ENCODE results near the gene PTPRN2. TPM values are rescaled to one million over a fixed set of nuclear protein-coding genes. Genes with fewer than 3 reads are reported as not detected.

The PTPRN2 gene
- total and polyA plus RNA-seq, 9 of the 15 experiments (the other 6 are each of a cell fraction or from before 2014, with no cell fraction given): not detected

DNA sequence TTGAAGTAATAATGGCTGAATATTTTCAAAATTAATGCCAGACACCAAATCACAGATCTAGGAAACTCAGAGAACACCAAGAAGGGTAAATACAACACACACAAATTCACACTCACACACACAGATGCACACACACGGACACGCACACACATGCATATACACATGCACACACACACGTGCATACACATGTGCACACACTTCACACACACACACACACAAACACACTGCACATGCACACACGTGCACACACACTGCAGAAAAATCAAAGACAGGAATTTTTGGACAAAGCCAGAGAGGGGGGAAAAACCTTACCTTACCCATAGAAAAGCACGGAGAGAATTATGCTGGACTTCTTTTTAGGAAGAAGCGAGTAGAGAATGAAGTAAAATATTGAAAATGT, 547.4 kb downstream of the PTPRN2 start (continued):
- TF ChIP-seq, protein P1, sequence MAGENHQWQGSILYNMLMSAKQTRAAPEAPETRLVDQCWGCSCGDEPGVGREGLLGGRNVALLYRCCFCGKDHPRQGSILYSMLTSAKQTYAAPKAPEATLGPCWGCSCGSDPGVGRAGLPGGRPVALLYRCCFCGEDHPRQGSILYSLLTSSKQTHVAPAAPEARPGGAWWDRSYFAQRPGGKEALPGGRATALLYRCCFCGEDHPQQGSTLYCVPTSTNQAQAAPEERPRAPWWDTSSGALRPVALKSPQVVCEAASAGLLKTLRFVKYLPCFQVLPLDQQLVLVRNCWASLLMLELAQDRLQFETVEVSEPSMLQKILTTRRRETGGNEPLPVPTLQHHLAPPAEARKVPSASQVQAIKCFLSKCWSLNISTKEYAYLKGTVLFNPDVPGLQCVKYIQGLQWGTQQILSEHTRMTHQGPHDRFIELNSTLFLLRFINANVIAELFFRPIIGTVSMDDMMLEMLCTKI (IDR thresholded peaks at IDR 0.05; ENCODE audit: partially characterized antibody): no peak

DNA sequence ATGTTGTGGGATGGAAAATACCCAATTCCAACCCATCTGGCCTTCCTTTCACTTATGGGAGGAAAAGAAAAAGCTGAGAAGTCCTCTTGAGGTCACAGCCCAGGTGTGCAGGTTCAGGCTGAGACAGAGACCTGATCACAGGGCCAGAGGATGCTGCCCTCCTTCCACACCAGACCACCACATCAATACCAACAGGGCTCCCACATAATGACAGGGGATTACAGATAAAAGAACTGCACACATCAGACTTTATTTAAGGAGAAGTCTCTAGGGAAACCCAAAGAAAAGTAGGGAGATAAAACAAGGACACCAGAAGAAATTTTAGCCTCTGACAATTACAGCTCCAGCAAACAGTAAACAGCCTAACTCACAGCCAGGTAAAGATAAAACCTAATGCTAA, 548.4 kb downstream of the PTPRN2 start:
- H3K27me3 ChIP-seq (ENCODE audit: control insufficient read depth in 2 of 2, insufficient read depth in 2 of 2, low read length in 2 of 2): peaks cover 5 to 22% of the 10 kb centered on the region in 2 experiments; a peak in 3 of 5 replicates
- DNase-seq (ENCODE audit: extremely low read depth in 1 of 4, low spot score in 3 of 4) (no peak), FAIRE-seq (no peak), ATAC-seq (no peak)
- no peaks in the 10 kb centered on the region for H4K20me1 ChIP-seq (replicated peaks; ENCODE audit: control insufficient read depth, insufficient read depth, low read length)
- H3K4me3 ChIP-seq: no peak overlapping the region
- no peaks in the 10 kb centered on the region for H3K9me3 ChIP-seq (replicated peaks; ENCODE audit: control insufficient read depth, insufficient read depth, low read depth, low read length)
- H3K27ac ChIP-seq (ENCODE audit: extremely low read depth, low read depth, low read length): no peak overlapping the region
- no peaks in the 10 kb centered on the region for H3K4me1 ChIP-seq (replicated peaks in 1 of 2; ENCODE audit: control insufficient read depth in 2 of 2, insufficient read depth in 2 of 2, low read length in 2 of 2)
- no TSS peak for BruUV-seq (replicated peaks)
- intact Hi-C loops (cut with micrococcal nuclease): no loop called here
- no peaks in the 10 kb centered on the region for H3K36me3 ChIP-seq (ENCODE audit: control insufficient read depth, insufficient read depth, low read length)
- H3K9me1 ChIP-seq (ENCODE audit: control insufficient read depth, insufficient read depth, low read length): no peaks in the 10 kb centered on the region
- ChIA-PET POLR2A (no interaction called here), CTCF (ENCODE audit: low intra/inter-chr PET ratio) (no interaction called here)
- no peak for TF ChIP-seq ZKSCAN3 (CRISPR knock-in tag; IDR thresholded peaks at IDR 0.05)
- TF ChIP-seq, protein P2, sequence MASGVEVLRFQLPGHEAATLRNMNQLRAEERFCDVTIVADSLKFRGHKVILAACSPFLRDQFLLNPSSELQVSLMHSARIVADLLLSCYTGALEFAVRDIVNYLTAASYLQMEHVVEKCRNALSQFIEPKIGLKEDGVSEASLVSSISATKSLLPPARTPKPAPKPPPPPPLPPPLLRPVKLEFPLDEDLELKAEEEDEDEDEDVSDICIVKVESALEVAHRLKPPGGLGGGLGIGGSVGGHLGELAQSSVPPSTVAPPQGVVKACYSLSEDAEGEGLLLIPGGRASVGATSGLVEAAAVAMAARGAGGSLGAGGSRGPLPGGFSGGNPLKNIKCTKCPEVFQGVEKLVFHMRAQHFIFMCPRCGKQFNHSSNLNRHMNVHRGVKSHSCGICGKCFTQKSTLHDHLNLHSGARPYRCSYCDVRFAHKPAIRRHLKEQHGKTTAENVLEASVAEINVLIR (CRISPR knock-in tag; IDR thresholded peaks at IDR 0.05): no peak
- TF ChIP-seq TEAD1 (CRISPR knock-in tag; IDR thresholded peaks at IDR 0.05): no peak
- no peak overlapping the region for H2AFZ ChIP-seq (ENCODE audit: low read depth, low read length)
- H3K79me2 ChIP-seq (ENCODE audit: control insufficient read depth, insufficient read depth, low read length): no peaks in the 10 kb centered on the region
- in situ Hi-C loops (cut with MboI): no loop called here
- no peak overlapping the region for H3K9ac ChIP-seq (ENCODE audit: insufficient read depth in 1 of 2, low read depth in 2 of 2, low read length in 2 of 2)
- no peak overlapping the region for H3K4me2 ChIP-seq (ENCODE audit: insufficient read depth, low read length)
